ENCODE data around the gene CLASP1. TPM values are rescaled to one million over a fixed set of nuclear protein-coding genes. Genes with fewer than 3 reads are reported as not detected.

The CLASP1 gene
- total and polyA plus RNA-seq, 2 of the 8 experiments (the other 6 are each of a cell fraction or from before 2014, with no cell fraction given), result 7.3 to 53.9 TPM

- Histone ChIP-seq H3K4ac (replicated peaks; ENCODE audit: insufficient read length, low read depth, low read length) (no peak overlapping the region), H3K79me1 (ENCODE audit: low read depth, low read length) (no peaks in the 10 kb centered on the region; the same call in 1 of the 2 replicates), H2BK20ac (ENCODE audit: low read length) (no peak overlapping the region), H2AK5ac (ENCODE audit: low read depth, low read length) (no peak overlapping the region), H3K4me1 (replicated peaks in 1 of 4; ENCODE audit: control insufficient read depth in 3 of 4, insufficient read depth in 4 of 4, low read length in 3 of 4) (no peaks in the 10 kb centered on the region), H2BK5ac (ENCODE audit: low read depth, low read length) (no peak overlapping the region), H3K56ac (replicated peaks; ENCODE audit: insufficient read length, low read depth, low read length) (no peak overlapping the region), H3K36me3 (ENCODE audit: control insufficient read depth in 2 of 4, insufficient read depth in 4 of 4, low read length in 3 of 4) (peaks cover 6 to 45% (median 29%) of the 10 kb centered on the region in 4 experiments; a peak in 7 of 8 replicates), H2BK120ac (replicated peaks; ENCODE audit: low read depth, low read length) (no peak overlapping the region), H3K9me3 (ENCODE audit: insufficient read depth in 2 of 2, low read depth in 1 of 2, low read length in 1 of 2) (no peaks in the 10 kb centered on the region), H3K4me2 (ENCODE audit: insufficient read depth in 1 of 2, low read depth in 2 of 2, low read length in 2 of 2) (no peak overlapping the region), H3K18ac (ENCODE audit: extremely low read depth, low read length) (no peak overlapping the region), H4K91ac (replicated peaks; ENCODE audit: insufficient read length, low read length) (no peak overlapping the region), H2AFZ (ENCODE audit: low read length) (no peak overlapping the region), H3K23ac (ENCODE audit: insufficient read length) (no peak overlapping the region), H3K27ac (ENCODE audit: low read depth, low read length) (no peak overlapping the region), H4K5ac (ENCODE audit: insufficient read length, low read depth, low read length) (no peak overlapping the region), H3K79me2 (ENCODE audit: control insufficient read depth in 1 of 2, insufficient read depth in 2 of 2, low read length in 2 of 2) (no peaks in the 10 kb centered on the region), H2BK12ac (ENCODE audit: low read depth, low read length) (no peak overlapping the region), H4K20me1 (replicated peaks in 1 of 2; ENCODE audit: control insufficient read depth in 1 of 2, insufficient read depth in 2 of 2, low read length in 2 of 2) (peaks cover 2 to 4% of the 10 kb centered on the region in 2 experiments), H2BK15ac (ENCODE audit: low read length) (no peak overlapping the region), H3K9ac (replicated peaks in 1 of 4; ENCODE audit: extremely low read depth in 1 of 4, low read depth in 3 of 4, low read length in 3 of 4) (no peak overlapping the region), H4K8ac (ENCODE audit: extremely low read depth, insufficient read depth, low read length) (no peak overlapping the region), H3K4me3 (ENCODE audit: extremely low read depth in 1 of 4, insufficient read depth in 2 of 4, low read depth in 3 of 4, low read length in 4 of 4) (no peak overlapping the region), H3K27me3 (replicated peaks in 1 of 4; ENCODE audit: control insufficient read depth in 3 of 4, extremely low read depth in 1 of 4, insufficient read depth in 3 of 4, low read length in 3 of 4) (no peaks in the 10 kb centered on the region), H3K23me2 (ENCODE audit: low read depth, low read length) (no peaks in the 10 kb centered on the region), H3K14ac (ENCODE audit: insufficient read length) (no peak overlapping the region)
- CTCF ChIA-PET (ENCODE audit: partially characterized antibody), result interaction anchor here (1.0 to 2.5 kb wide), 6 partner anchors 9 to 263 kb away, joined by 3 to 8 read pairs (median 4); no protein-coding TSS in a partner anchor
- no peak for DNase-seq (ENCODE audit: low read depth in 1 of 2, low spot score in 2 of 2)
- WGBS, 2 experiments (ENCODE audit: extremely low coverage in 1 of 2, insufficient coverage in 1 of 2, insufficient read length in 1 of 2, insufficient replicate concordance in 2 of 2, low coverage in 1 of 2, low lambda C conversion rate in 2 of 2, missing lambda C conversion rate in 1 of 2), result 92% methylated on average over 14 of the region's 15 CpGs; no CpG with 5 or more reads in 1 of the 2 experiments
- no peak for TF ChIP-seq NANOG (IDR thresholded peaks at IDR 0.05; ENCODE audit: insufficient read depth, low read depth, low read length, poor library complexity, severe bottlenecking)
- no peak for TF ChIP-seq BCL11A (IDR thresholded peaks at IDR 0.05; ENCODE audit: low read depth in 2 of 2, low read length in 2 of 2)
- no peak for FAIRE-seq
- POLR2A ChIA-PET (ENCODE audit: partially characterized antibody), result interaction anchor here (0.6 to 1.3 kb wide), 2 partner anchors 9 to 273 kb away, joined by 3 read pairs; no protein-coding TSS in a partner anchor
Measured at GRCh38 chr2:121348128-121348740, 301.0 kb downstream of the CLASP1 start.

Measured in H1 (cell line).